K562 (cell line): ENCODE data around the gene NTPCR. TPM values are rescaled to one million over a fixed set of nuclear protein-coding genes. Genes with fewer than 3 reads are reported as not detected.
A peak's percentile ranks its signal among the peaks of the same experiment; 100 is the strongest.

ENCODE experiments used
- ATAC-seq: fragments of 200-7000 bp; cut with Tn5 transposase; 3 replicates; pipeline ENCODE4 v1.9.1; 2020; ENCODE audit warnings: moderate library complexity
- BruUV-seq: library from RNA; stranded (reverse); fragments of 400-500 nt; replicated peaks from 2 replicates; lab custom pipeline; 2021; lab: Mats Ljungman, UMichigan
- CTCF ChIA-PET: fragments of 300-600 bp; formaldehyde crosslinking; extraction: SDS; loops from one replicate; lab custom pipeline; 2021; ENCODE audit warnings: low intra/inter-chr PET ratio; lab: Yijun Ruan, JAX
- POLR2A ChIA-PET: fragments of 300-600, 350-650 bp; sonication (Branson Sonifier 250); formaldehyde crosslinking; extraction: SDS; loops from one replicate; lab custom pipeline; 2021; ENCODE audit warnings: antibody characterized with exemption, inconsistent platforms; lab: Yijun Ruan, JAX
- DNase-seq, 4 experiments: peaks; one replicate each; pipeline versions ENCODE4 v3.0.0 to v3.0.0-alpha.2; 2011 to 2018; ENCODE audit warnings: low spot score in 3 of 4, mixed read lengths in 3 of 4; ENCODE audit errors: extremely low read depth in 1 of 4
- FAIRE-seq: peaks from 2 replicates; lab custom pipeline; 2011; peaks lifted over from hg19 to GRCh38; lab: Jason Lieb, UNC
- H2AFZ ChIP-seq: 2 replicates; pipeline ENCODE4 v1.6.0; 2011; ENCODE audit warnings: low read depth, low read length, control low read depth, inconsistent platforms
- H3K27ac ChIP-seq: fragments of 200-600 bp; 3 replicates; pipeline ENCODE4 v1.8.0; 2011; ENCODE audit warnings: low read depth, mild to moderate bottlenecking, control low read depth, inconsistent platforms, low read length, moderate library complexity, mixed read lengths; ENCODE audit errors: extremely low read depth
- H3K27me3 ChIP-seq, 2 experiments: fragments of 300-600 bp in 1 of 2; 2 replicates in 1 of 2; 3 replicates in 1 of 2; pipeline versions ENCODE4 v1.6.0 to v1.8.0; 2011; ENCODE audit warnings: inconsistent platforms in 2 of 2, low read length in 2 of 2, mild to moderate bottlenecking in 1 of 2, mixed read lengths in 1 of 2, moderate library complexity in 1 of 2; ENCODE audit not compliant: control insufficient read depth in 2 of 2, insufficient read depth in 2 of 2
- H3K36me3 ChIP-seq: fragments of 300-600 bp; 3 replicates; pipeline ENCODE4 v1.8.0; 2011; ENCODE audit warnings: mild to moderate bottlenecking, low read length, inconsistent platforms; ENCODE audit not compliant: control insufficient read depth, insufficient read depth
- H3K4me1 ChIP-seq, 2 experiments: fragments of 200-600 bp in 1 of 2; replicated peaks in 1 of 2; 2 replicates in 1 of 2; 3 replicates in 1 of 2; pipeline versions ENCODE4 v1.5.1 to v1.8.0; 2011; ENCODE audit warnings: inconsistent platforms in 2 of 2, low read length in 2 of 2, mild to moderate bottlenecking in 1 of 2, mixed read lengths in 1 of 2, moderate library complexity in 1 of 2; ENCODE audit not compliant: control insufficient read depth in 2 of 2, insufficient read depth in 2 of 2
- H3K4me2 ChIP-seq: 2 replicates; pipeline ENCODE4 v1.6.1; 2011; ENCODE audit warnings: low read length, control low read depth, inconsistent platforms, mixed read lengths; ENCODE audit not compliant: insufficient read depth
- H3K4me3 ChIP-seq: fragments of 200-600 bp; sonication (generic), shearing (Covaris generic); 2 replicates; pipeline ENCODE4 v1.5.1; 2016; ENCODE audit warnings: control low read depth, inconsistent platforms
- H3K79me2 ChIP-seq: fragments of 200-600 bp; 3 replicates; pipeline ENCODE4 v1.8.0; 2011; ENCODE audit warnings: low read length, inconsistent platforms; ENCODE audit not compliant: control insufficient read depth, insufficient read depth
- H3K9ac ChIP-seq, 2 experiments: 2 replicates each; pipeline versions ENCODE4 v1.6.0 to v1.6.1; 2011; ENCODE audit warnings: low read depth in 2 of 2, low read length in 2 of 2, control low read depth in 1 of 2, inconsistent platforms in 1 of 2, mild to moderate bottlenecking in 1 of 2, mixed read lengths in 1 of 2; ENCODE audit not compliant: insufficient read depth in 1 of 2
- H3K9me1 ChIP-seq: one replicate; pipeline ENCODE4 v1.6.0; 2011; ENCODE audit warnings: inconsistent platforms, mild to moderate bottlenecking, low read length, moderate library complexity; ENCODE audit not compliant: control insufficient read depth, insufficient read depth
- H3K9me3 ChIP-seq: replicated peaks from 2 replicates; pipeline ENCODE4 v1.5.1; 2011; ENCODE audit warnings: low read depth, low read length, inconsistent platforms; ENCODE audit not compliant: control insufficient read depth, insufficient read depth
- H4K20me1 ChIP-seq: replicated peaks from 2 replicates; pipeline ENCODE4 v1.6.1; 2011; ENCODE audit warnings: low read length, inconsistent platforms, mixed read lengths; ENCODE audit not compliant: control insufficient read depth, insufficient read depth
- ARNT ChIP-seq, 2 experiments: fragments of 450-650 bp; IDR thresholded peaks; 2 replicates each; pipeline ENCODE4 v1.6.1; 2016; ENCODE audit warnings: mild to moderate bottlenecking in 1 of 2
- EGR1 ChIP-seq: fragments of 450-650 bp; conservative IDR thresholded peaks from 2 replicates; pipeline ENCODE4 v1.6.1; 2017; ENCODE audit warnings: mild to moderate bottlenecking
- NR2C1 ChIP-seq, 2 experiments: fragments of 450-650 bp; IDR thresholded peaks; 2 replicates each; pipeline ENCODE4 v1.6.1; 2017; ENCODE audit warnings: mild to moderate bottlenecking in 2 of 2, antibody characterized with exemption in 1 of 2, inconsistent platforms in 1 of 2, missing compliant biosample characterization in 1 of 2, missing genetic modification characterization in 1 of 2
- PHF20 ChIP-seq: fragments of 450-650 bp; IDR thresholded peaks from 2 replicates; pipeline ENCODE4 v1.6.1; 2018; ENCODE audit not compliant: partially characterized antibody
- POLR2G ChIP-seq: fragments of 200-400 bp; formaldehyde crosslinking; IDR thresholded peaks from 2 replicates; pipeline ENCODE4 v1.6.1; 2017; ENCODE audit warnings: low read depth, mild to moderate bottlenecking, antibody characterized with exemption, low read length, moderate library complexity
- RFX7 ChIP-seq: fragments of 250-450 bp; sonication (Bioruptor Pico); IDR thresholded peaks from 2 replicates; pipeline ENCODE4 v1.5.1; 2021; ENCODE audit warnings: mild to moderate bottlenecking
- TARDBP ChIP-seq: fragments of 450-650 bp; IDR thresholded peaks from 2 replicates; pipeline ENCODE4 v1.6.1; 2016
- TRIM24 ChIP-seq, 2 experiments: fragments of 450-650 bp; IDR thresholded peaks; 2 replicates each; pipeline ENCODE4 v1.6.1; 2016
- WGBS: fragments of 100-300 bp; shearing (Covaris generic); methylation state at CpG from one replicate; pipeline ENCODE4 v1.1.6; 2016; ENCODE audit warnings: low coverage, mixed read lengths; ENCODE audit not compliant: insufficient coverage; ENCODE audit errors: missing lambda C conversion rate; 5-methylcytosine and 5-hydroxymethylcytosine counted together
- in situ Hi-C: fragments of 300-500 bp; cut with MboI; formaldehyde crosslinking; loops from 4 replicates; pipeline ENCODE4 v1.15.0; 2018; ENCODE audit warnings: inconsistent platforms, mixed read lengths
- intact Hi-C: fragments of 100-400 bp; cut with micrococcal nuclease; formaldehyde crosslinking; loops from 2 replicates; pipeline ENCODE4 v1.14.2; 2022
- polyA plus RNA-seq, 8 experiments: library from polyadenylated mRNA; depleted of rRNA in 4 of 8; stranded (reverse) in 5 of 8; unstranded in 3 of 8; fragments of >200 nt; fragmentation: Nextera tagmentation in 2 of 8; fragmentation: Illumina TruSeq in 1 of 8; extraction: Ambion mirVana in 2 of 8; extraction: Trizol in 1 of 8; gene quantifications; 2 replicates each; pipeline versions ENCODE4 v1.2.1 to v1.2.3, GENCODE V29; 2011 to 2014; ENCODE audit warnings: inconsistent platforms in 1 of 8, missing spikeins in 1 of 8
- total RNA-seq, 7 experiments: library from RNA; depleted of rRNA in 6 of 7; stranded (reverse); fragments of >200 nt in 6 of 7; fragmentation: Illumina TruSeq in 2 of 7; extraction: Trizol in 2 of 7; gene quantifications; 2 replicates each; pipeline versions ENCODE4 v1.2.1 to v1.2.3, GENCODE V29; 2011 to 2021; ENCODE audit warnings: low replicate concordance in 1 of 7
- TF ChIP-seq, protein P1 (sequence below), 2 experiments: fragments of 450-650 bp; conservative IDR thresholded peaks; 2 replicates each; pipeline ENCODE4 v1.6.1; 2017; ENCODE audit warnings: mild to moderate bottlenecking in 2 of 2, moderate library complexity in 2 of 2

Gene NTPCR
- total and polyA plus RNA-seq, 9 of the 15 experiments (the other 6 are each of a cell fraction or from before 2014, with no cell fraction given), result 19.3 to 105 (median 48.8) TPM

GRCh38 chr1:232983817-232984567, 33.6 kb downstream of the NTPCR start:
- CTCF ChIA-PET, result no interaction called here
- no peak for ATAC-seq

More at GRCh38 chr1:232983817-232984567, 33.6 kb downstream of the NTPCR start:
- Histone ChIP-seq H4K20me1 (no peaks in the 10 kb centered on the region), H3K36me3 (no peaks in the 10 kb centered on the region), H2AFZ (no peak overlapping the region), H3K4me2 (no peak overlapping the region), H3K4me3 (no peak overlapping the region), H3K27ac (no peak overlapping the region), H3K9me1 (no peaks in the 10 kb centered on the region), H3K9me3 (no peaks in the 10 kb centered on the region), H3K79me2 (no peaks in the 10 kb centered on the region), H3K9ac (peak overlapping the region in 1 of 2 experiments; percentile 45; a peak in 1 of 4 replicates), H3K4me1 (peaks cover 0 to 13% of the 10 kb centered on the region in 2 experiments; a peak in 2 of 5 replicates), H3K27me3 (peaks cover 31 to 56% of the 10 kb centered on the region in 2 experiments; a peak in 4 of 5 replicates)
- intact Hi-C loops, result no loop called here
- no peak for DNase-seq
- 10% methylated on average over 25 of the region's 25 CpGs for WGBS
- FAIRE-seq, result no peak
- no TSS peak for BruUV-seq
- in situ Hi-C loops, result no loop called here
- TF ChIP-seq TRIM24 (IDR thresholded peaks at IDR 0.05) (no peak), PHF20 (no peak), EGR1 (no peak), RFX7 (CRISPR knock-in tag) (no peak), ARNT (IDR thresholded peaks at IDR 0.05) (no peak), NR2C1 (IDR thresholded peaks at IDR 0.05) (no peak), NR2C1 (tag; IDR thresholded peaks at IDR 0.05) (no peak), POLR2G (peak; percentile 31; the same call in 1 of the 2 replicates), TARDBP (no peak)
- TF ChIP-seq, protein P1, sequence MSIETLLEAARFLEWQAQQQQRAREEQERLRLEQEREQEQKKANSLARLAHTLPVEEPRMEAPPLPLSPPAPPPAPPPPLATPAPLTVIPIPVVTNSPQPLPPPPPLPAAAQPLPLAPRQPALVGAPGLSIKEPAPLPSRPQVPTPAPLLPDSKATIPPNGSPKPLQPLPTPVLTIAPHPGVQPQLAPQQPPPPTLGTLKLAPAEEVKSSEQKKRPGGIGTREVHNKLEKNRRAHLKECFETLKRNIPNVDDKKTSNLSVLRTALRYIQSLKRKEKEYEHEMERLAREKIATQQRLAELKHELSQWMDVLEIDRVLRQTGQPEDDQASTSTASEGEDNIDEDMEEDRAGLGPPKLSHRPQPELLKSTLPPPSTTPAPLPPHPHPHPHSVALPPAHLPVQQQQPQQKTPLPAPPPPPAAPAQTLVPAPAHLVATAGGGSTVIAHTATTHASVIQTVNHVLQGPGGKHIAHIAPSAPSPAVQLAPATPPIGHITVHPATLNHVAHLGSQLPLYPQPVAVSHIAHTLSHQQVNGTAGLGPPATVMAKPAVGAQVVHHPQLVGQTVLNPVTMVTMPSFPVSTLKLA (conservative IDR thresholded peaks at IDR 0.05), result no peak
- POLR2A ChIA-PET, result no interaction called here
